Measurements from ENCODE around the gene LETM1. TPM values are rescaled to one million over a fixed set of nuclear protein-coding genes. Genes with fewer than 3 reads are reported as not detected.

Gene LETM1
- total RNA-seq, 1 donor from 2014 or later = 67.5 TPM

- H3K27ac ChIP-seq = no peak overlapping the region
- TF ChIP-seq POLR2A (IDR thresholded peaks at IDR 0.05) = no peak
- no peak for TF ChIP-seq POLR2AphosphoS5 (IDR thresholded peaks at IDR 0.05; ENCODE audit: insufficient read depth in 1 of 2, low read depth in 1 of 2)
- TF ChIP-seq, protein P1, sequence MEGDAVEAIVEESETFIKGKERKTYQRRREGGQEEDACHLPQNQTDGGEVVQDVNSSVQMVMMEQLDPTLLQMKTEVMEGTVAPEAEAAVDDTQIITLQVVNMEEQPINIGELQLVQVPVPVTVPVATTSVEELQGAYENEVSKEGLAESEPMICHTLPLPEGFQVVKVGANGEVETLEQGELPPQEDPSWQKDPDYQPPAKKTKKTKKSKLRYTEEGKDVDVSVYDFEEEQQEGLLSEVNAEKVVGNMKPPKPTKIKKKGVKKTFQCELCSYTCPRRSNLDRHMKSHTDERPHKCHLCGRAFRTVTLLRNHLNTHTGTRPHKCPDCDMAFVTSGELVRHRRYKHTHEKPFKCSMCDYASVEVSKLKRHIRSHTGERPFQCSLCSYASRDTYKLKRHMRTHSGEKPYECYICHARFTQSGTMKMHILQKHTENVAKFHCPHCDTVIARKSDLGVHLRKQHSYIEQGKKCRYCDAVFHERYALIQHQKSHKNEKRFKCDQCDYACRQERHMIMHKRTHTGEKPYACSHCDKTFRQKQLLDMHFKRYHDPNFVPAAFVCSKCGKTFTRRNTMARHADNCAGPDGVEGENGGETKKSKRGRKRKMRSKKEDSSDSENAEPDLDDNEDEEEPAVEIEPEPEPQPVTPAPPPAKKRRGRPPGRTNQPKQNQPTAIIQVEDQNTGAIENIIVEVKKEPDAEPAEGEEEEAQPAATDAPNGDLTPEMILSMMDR (IDR thresholded peaks at IDR 0.05) = no peak
- DNase-seq (ENCODE audit: extremely low spot score in 2 of 2) = no peak
- H3K4me1 ChIP-seq = peaks cover 20% of the 10 kb centered on the region
- no peaks in the 10 kb centered on the region for H3K36me3 ChIP-seq
- intact Hi-C loops (cut with DNase I) = no loop called here
- H3K9me3 ChIP-seq = no peaks in the 10 kb centered on the region
- no peak overlapping the region for H3K4me3 ChIP-seq
- no peaks in the 10 kb centered on the region for H3K27me3 ChIP-seq
Observed at GRCh38 chr4:1873776-1874175, 17.8 kb upstream of the LETM1 start.

DNA sequence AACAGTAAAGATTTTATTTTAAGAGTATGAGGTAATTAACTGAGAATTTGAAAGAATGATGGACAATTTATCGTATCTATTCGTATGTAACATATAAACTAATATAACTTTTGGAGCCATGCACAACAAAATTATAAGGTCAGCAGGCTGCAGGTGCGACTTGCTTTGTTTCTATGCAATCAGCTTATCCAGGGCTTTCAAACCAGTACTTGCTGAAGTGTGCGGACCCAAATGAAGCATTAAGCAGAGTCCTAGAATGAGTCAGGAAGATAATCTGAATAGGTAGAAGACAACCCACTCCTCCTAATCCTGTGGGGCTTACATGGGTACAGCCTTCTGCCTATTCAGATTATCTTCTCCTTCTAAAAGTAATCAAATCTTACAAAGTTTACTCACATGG, 17.3 kb upstream of the LETM1 start:
- intact Hi-C loops (cut with DNase I) = no loop called here
- Histone ChIP-seq H3K4me3 (no peak overlapping the region), H3K27ac (no peak overlapping the region), H3K36me3 (no peaks in the 10 kb centered on the region), H3K27me3 (no peaks in the 10 kb centered on the region), H3K9me3 (no peaks in the 10 kb centered on the region), H3K4me1 (peaks cover 20% of the 10 kb centered on the region)
- DNase-seq (ENCODE audit: extremely low spot score in 2 of 2) = no peak
- TF ChIP-seq POLR2A (IDR thresholded peaks at IDR 0.05) (no peak), POLR2AphosphoS5 (IDR thresholded peaks at IDR 0.05; ENCODE audit: insufficient read depth in 1 of 2, low read depth in 1 of 2) (no peak)
- TF ChIP-seq, protein P1 (IDR thresholded peaks at IDR 0.05) = no peak

DNA sequence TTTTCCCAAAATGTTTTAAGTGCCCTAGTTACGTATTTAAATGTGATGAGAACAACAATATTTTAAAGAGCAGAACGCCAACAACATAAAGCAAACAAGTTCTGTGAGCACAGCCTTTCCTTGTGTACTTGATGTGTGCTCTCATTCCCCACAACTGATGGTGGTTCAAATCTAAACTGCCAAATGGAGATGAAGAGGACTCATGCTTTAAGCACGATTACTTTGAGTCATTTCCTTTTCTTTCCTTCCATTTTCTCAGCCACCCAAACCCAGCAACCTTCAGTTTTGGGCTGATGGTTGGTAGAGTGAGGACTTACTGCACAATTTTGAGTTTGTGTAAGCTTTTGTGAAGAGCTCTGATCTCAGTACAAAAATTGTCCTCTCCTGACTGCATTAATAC, 16.9 kb upstream of the LETM1 start:
- no peak overlapping the region for H3K4me3 ChIP-seq
- TF ChIP-seq POLR2A (IDR thresholded peaks at IDR 0.05) (no peak), POLR2AphosphoS5 (IDR thresholded peaks at IDR 0.05; ENCODE audit: insufficient read depth in 1 of 2, low read depth in 1 of 2) (no peak)
- no peaks in the 10 kb centered on the region for H3K36me3 ChIP-seq
- H3K27me3 ChIP-seq = no peaks in the 10 kb centered on the region
- DNase-seq (ENCODE audit: extremely low spot score in 2 of 2) = no peak
- H3K9me3 ChIP-seq = no peaks in the 10 kb centered on the region
- no peak overlapping the region for H3K27ac ChIP-seq
- intact Hi-C loops (cut with DNase I) = no loop called here
- H3K4me1 ChIP-seq = peaks cover 20% of the 10 kb centered on the region

DNA sequence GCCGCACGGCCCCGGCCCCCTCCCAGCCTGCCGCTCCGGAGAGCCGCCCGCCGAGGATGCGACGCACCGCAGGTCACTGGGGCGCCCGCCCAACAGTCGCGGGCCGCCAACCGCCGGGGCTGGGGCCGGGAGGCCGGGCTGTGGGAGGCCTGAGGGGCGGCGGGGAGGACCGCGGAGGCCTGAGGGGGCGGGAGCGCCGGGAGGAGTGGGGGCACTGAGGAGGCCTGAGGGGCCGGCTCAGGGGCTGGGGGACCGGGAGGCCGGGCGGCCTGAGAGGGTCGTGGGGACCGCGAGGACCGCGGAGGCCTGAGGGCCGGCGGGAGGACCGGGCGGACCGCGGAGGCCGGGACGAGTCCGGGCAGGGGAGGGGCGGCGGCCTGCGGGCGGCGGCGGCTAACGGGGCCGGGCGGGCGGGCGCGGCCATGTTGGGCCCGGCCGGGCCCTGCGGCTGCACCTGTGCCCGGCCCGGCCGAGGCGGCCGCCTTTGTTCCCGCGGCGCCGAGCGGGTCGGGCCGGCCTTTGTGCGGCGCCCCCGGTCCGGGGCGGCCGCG, 15.6 kb upstream of the LETM1 start:
- Histone ChIP-seq H3K9me3 (no peaks in the 10 kb centered on the region), H3K27ac (peak overlapping the region; percentile 94), H3K27me3 (no peaks in the 10 kb centered on the region), H3K4me1 (peaks cover 20% of the 10 kb centered on the region), H3K4me3 (peak overlapping the region; percentile 70 to 97), H3K36me3 (no peaks in the 10 kb centered on the region)
- TF ChIP-seq POLR2AphosphoS5 (IDR thresholded peaks at IDR 0.05; ENCODE audit: insufficient read depth in 1 of 2, low read depth in 1 of 2) (no peak), POLR2A (IDR thresholded peaks at IDR 0.05) (no peak)
- TF ChIP-seq, protein P1 (IDR thresholded peaks at IDR 0.05) = no peak
- DNase-seq (ENCODE audit: extremely low spot score in 2 of 2) = no peak
- intact Hi-C loops (cut with DNase I) = no loop called here

DNA sequence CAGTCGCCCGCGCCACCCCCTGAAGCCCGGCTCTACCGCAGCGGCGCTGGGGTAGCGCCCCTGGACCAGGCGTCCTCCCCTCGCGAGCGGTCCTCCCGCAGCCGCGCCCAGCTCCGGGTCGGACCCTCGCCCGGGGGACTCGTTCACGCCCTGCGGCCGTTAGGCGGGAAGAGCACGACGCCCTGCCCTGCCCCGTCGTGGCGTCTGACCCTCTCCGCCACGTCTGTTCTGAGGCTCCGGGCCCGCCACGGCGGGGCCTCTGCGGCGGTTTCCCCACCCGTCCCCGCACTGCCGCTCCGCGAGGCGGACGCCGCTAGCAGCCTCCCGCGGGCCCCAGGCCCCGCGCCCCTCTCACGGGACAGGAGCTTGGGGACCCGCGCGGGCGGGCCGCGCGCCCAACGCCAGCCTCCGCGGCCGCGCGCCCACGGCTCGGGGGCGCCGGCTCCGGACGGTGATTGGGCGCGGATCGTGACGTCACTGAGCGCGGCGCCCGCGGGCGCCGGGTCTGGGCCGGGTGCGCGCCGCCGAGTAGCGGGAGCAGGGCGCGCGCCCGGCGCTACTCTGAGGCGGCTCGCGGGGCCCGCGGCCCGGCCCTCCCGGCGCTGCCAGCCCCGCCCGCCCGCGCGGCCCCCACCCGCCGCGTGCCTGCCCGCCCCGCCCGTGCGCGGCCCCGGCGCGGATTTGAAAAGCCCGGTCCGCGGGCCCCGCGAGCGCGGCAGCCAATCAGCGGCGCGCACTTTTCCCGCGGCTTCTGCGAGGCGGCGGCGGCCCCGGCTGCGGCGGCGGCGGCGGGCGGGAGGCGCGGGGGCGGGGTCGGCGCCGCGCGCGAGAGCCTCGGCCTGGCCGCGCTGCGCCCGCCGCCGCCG, 14.9 kb upstream of the LETM1 start, which contains the start of gene NSD2:
NSD2 (plus strand) TSS at position 816 of the 866 bp plus-strand sequence. CDS start 29,262 bp downstream, outside the sequence.
- intact Hi-C loops (cut with DNase I) = no loop called here
- Histone ChIP-seq H3K4me1 (peaks cover 20% of the 10 kb centered on the region), H3K9me3 (no peaks in the 10 kb centered on the region)

More for the DNA sequence above, 14.9 kb upstream of the LETM1 start, which contains the start of gene NSD2:
- H3K4me3 ChIP-seq = peak within 1 kb of the TSS; percentile 80 to 97
- peak within 1 kb of the TSS; percentile 97 for H3K27ac ChIP-seq
- no peaks in the 10 kb centered on the region for H3K36me3 ChIP-seq
- TF ChIP-seq, protein P1 (IDR thresholded peaks at IDR 0.05) = no peak
- TF ChIP-seq POLR2A (IDR thresholded peaks at IDR 0.05) (peak in 1 of 2 donors; percentile 78), POLR2AphosphoS5 (IDR thresholded peaks at IDR 0.05; ENCODE audit: insufficient read depth in 1 of 2, low read depth in 1 of 2) (peak in 1 of 2 donors; percentile 67)
- DNase-seq (ENCODE audit: extremely low spot score in 2 of 2) = no peak
- H3K27me3 ChIP-seq = no peaks in the 10 kb centered on the region
